ENCODE results near the gene PCDH9.

The PCDH9 gene

DNA sequence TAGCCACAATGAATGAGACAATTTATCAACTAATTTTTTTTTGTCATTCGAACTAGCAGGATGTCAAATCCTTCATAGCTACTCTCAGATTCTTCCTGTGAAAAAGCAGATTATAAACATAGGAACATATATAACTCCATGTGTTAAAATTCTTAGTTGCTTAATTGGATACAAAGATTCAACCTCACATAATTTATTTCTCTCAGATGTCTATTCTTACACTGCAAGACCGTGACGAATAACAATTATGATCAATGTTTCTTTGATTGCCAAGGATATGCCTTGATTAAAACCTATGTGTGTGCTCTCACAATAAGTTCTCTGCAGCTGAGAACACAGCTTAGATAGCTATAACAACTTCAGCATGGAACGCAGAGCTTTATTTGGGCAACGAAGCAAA, 872.7 kb downstream of the PCDH9 start:
- DNase-seq: no peak

DNA sequence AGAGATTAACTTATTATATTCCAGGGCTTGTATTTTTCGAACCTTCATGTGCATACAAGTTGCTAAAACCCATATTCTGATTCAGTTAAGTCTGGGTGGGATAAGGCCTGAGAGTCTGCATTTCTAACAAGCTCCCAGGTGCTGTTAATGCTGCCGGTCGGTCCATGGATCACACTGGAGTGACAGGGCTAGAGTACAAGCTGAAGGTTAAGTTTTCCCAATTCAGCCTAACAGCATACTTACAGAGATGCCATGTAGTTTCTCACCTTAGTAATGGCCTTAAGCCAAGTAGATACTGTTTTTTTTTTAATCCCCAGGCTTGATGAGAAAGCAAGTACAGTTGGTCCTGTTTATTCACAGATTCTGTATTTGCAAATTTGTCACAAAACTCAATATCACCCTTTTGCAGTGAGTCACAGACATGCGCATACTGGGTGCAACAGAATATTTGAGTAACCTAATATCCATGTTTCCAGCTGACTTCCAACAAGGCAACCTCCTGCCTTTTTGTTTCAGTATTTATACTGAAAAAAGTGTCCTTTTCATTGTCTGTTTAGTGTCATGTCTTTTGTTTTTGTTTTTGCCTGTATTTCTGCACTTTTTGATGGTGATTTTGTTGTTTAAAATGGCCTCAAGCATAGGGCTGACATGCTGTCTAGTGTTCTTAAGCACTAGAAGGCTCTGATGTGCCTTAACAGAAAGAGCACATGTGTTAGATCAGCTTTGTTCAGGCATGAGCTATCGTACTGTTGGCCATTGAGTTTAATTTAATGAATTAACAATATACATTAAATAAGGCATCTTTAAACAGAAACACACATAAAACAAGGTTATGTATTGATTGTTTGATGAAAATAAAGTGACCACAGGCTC, 875.0 kb downstream of the PCDH9 start:
- DNase-seq: no peak

GRCh38 chr13:66353664-66354063, 876.5 kb downstream of the PCDH9 start:
- no peak for DNase-seq

DNA sequence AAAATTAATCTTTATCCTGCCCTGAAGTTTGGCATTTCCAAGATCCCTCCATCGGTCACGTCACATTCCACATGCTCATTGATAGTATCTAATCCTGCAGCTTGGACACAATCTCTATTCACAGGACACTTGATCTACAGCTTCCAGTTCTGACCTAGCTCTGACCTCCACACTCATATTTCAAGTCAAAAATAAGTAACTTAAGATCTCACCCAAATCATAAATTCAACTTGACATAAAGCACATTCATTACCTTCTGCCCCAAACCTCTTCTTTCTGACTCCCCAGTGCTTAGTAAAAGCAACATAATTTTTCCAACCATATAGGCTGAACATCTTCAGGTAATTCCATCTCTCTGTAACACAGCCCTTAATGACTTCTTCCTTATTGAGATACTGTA, 880.2 kb downstream of the PCDH9 start:
- DNase-seq: no peak

- no peak for DNase-seq
Observed at GRCh38 chr13:66348745-66349690, 881.1 kb downstream of the PCDH9 start.

DNA sequence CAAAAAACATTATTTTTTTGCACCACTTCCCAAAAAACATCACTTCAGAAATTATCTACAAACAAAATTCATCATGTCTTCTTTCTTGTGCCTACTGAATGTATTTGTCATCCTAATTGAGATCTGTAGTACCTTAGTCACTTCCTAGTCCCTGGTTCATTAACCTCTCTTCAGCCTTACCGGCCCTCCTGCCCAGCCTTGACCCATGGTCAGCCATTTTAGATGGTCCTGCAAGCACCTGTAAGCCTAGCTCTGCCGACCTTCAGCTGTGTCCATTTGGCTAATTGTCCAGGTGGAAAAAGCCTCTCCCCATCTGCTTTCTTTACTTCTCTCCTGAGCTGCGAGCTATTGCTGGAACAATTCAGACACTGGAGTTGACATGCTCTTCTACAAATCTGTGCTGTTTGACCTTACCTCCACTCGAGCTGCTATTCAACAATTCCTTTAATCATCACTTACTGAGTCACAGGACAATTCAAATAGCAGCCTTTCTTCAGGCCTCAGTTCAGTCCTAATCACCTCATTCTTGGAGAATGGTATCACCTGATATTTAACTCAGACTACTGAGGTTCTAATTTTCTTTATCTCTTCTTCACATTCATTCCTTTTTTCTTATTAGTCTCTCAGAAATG, 882.5 kb downstream of the PCDH9 start:
- DNase-seq: no peak

GRCh38 chr13:66345971-66346370, 884.2 kb downstream of the PCDH9 start:
- no peak for DNase-seq

GRCh38 chr13:66345518-66345810, 884.7 kb downstream of the PCDH9 start:
- no peak for DNase-seq

DNA sequence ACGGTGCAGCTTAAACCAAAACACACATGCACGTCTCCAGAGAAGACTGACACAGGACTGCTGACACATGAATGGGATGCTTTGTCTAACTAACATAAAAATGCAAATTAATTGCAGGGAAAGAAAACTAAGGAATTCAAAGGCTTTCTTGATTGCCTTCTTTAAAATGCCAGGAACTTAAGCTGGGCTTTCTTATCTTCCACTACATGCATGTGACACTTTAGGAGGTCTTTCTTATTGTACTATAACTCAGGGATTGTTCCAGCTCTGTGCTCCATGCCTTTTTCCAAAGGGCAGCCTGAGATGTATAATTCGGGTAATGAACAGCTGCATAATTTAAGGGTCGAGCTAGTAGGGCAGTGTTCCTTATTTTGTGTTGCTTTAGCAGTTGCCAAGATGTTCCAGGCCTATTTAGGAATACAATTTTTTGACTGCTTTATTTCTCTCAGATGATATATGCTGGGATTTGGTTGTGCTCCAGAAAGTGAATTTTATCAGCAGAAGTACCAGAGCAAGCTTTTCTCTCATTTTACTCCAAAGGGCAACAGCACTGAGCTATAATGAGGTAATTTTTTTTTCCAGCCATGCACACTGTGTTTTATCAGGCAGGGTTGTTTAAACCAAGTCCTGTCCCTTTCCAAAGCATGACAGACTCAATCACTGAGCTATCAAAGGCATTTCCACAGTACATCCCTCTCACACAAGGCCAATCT, 885.2 kb downstream of the PCDH9 start:
- no peak for DNase-seq

GRCh38 chr13:66343224-66343828, 886.8 kb downstream of the PCDH9 start:
- DNase-seq: no peak

- DNase-seq: no peak
Observed at GRCh38 chr13:66341635-66342377, 888.3 kb downstream of the PCDH9 start.

DNA sequence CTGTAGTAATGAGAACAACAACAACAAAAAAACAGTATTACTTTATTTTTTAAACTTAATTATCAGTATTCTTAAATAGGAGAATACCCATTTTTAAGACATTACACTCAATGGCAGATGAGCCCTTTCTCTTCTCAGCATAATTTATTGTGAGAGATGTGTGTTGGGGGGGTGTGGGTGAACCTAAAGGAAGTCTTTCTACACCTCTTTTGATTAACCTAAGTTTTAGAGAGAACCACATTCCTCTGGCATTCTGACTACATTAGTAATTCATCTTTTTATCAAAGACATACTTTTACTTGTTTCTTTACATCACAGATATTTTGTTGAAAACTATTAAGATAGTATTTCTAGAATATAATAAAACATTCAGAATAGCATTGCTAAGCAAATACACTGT, 890.9 kb downstream of the PCDH9 start:
- DNase-seq: no peak

DNA sequence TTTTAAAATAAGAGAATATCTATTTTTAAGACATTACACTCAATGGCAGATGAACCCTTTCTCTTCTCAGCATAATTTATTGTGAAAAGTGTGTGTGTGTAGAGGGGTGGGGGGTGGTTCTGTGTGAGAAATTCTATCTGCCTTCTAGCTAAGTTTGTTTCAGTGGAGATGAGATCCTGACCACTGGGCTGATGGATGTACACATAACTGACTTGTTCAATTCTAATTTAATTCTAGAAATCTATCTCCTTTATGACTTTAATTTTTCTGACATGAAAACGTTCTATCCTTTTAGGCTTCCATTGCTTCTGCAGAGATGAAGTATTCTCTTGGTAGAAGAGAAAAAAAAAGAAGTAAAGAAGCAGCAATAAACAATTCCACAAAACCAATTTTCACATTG, 891.6 kb downstream of the PCDH9 start:
- no peak for DNase-seq

- no peak for DNase-seq
Observed at GRCh38 chr13:66335626-66336025, 894.5 kb downstream of the PCDH9 start.

DNA sequence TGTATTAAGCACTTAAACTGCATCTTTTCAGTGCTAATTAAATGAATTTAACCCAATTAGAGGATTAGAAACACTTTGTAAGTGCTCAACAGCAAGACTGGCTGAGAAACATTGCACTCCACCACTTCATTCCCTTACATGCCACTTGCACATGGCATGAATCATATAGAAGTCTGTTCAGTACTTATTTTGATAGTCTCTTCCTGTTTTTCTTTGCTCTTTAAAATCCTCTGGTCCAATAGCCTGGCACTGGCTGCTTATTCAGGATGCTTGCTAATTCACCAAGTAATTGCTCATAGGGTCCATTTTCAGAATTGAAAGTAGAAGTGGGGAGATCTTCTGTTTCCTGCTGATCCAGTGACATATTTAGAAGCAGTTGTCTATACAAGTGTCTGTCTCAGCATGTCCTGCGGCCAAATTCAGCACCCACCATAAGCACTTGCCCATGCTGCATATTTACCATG, 900.1 kb downstream of the PCDH9 start:
- DNase-seq: no peak

DNA sequence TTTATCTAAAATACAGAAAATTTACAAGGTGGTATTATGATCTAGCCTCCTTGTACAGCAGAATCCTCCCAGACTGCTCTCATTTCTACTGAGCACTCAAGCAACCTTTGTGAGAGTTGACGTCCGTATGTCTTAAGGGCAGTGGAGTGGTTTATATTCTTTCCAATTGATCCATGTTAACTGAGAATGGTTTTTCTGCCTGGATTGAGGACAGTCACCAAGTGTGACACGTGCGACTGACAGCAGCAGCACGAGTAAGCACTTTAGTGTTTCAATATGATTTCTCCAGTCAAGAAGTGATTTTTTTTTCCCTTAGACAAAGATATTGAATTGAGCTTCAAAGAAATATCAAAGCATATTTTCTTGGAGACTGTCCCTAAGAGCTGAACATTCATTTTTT, 901.7 kb downstream of the PCDH9 start:
- no peak for DNase-seq

- DNase-seq: no peak
Observed at GRCh38 chr13:66323745-66324347, 906.3 kb downstream of the PCDH9 start.

GRCh38 chr13:66322936-66323335, 907.2 kb downstream of the PCDH9 start:
- no peak for DNase-seq

DNA sequence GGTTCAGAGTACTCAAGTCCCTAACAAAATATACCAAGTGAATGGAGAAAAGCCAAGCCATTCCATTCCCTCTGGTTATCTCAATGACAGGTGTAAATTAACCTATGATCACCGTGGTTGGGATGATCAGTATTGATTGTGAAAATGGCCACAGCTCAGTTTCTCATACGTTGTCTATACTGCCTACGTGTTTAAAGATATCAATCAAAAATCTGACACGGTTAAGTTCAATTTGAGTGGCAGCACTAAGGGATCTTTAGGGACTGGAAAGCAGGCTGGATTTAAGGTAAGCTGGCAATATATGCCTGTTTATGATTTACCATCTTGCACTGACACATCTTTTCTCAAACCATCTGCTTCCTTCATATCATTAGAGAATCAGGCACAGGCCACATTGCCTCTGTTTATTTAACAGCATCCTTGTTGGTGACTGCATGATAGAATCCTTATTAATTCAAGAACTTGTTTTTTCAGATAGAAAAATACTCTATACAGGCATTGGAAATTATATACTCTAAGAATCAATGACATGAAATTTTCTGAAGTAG, 907.9 kb downstream of the PCDH9 start:
- DNase-seq: no peak

DNA sequence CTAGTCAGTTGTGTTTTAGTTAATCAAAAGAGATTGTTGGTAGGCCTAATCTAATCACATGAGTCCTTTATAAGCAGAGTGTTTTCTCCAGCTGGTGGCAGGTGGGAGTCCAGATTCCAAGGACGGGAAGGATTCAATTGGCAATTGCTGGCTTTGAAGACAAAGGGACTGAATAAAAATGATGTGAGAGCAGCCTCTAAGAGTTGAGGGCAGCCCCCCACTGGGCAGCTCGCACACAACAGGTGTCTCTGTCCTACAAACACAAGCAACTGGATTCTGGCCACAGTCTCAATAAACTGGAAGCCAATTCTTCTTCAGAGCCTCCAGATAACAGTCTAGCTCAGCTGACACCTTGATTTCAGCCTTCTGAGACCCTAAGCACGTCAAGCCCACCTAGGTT, 915.2 kb downstream of the PCDH9 start:
- no peak for DNase-seq

GRCh38 chr13:66313413-66313812, 916.7 kb downstream of the PCDH9 start:
- DNase-seq: no peak
